Activated naive CD4-positive, alpha-beta T cell treated with anti-CD3 and anti-CD28 coated beads for 36 hours (primary cell): ENCODE data around the gene DLK1. TPM values are rescaled to one million over a fixed set of nuclear protein-coding genes. Genes with fewer than 3 reads are reported as not detected.

Experiments used
- CTCF ChIA-PET: fragments of 350-600 bp; sonication (Branson Sonifier 250); formaldehyde crosslinking; loops from one replicate; lab custom pipeline; 2021; ENCODE audit warnings: antibody characterized with exemption; lab: Charles Lee
- DNase-seq: peaks from one replicate; pipeline ENCODE4 v3.0.0-alpha.2; 2020
- H3K27ac Mint-ChIP-seq: one replicate; pipeline ENCODE4 v1.8.0; 2021; ENCODE audit warnings: mild to moderate bottlenecking, mixed read lengths
- H3K27me3 Mint-ChIP-seq: one replicate; pipeline ENCODE4 v1.8.0; 2021; ENCODE audit warnings: low read depth, mixed read lengths
- H3K36me3 Mint-ChIP-seq: one replicate; pipeline ENCODE4 v1.8.0; 2021; ENCODE audit warnings: low read depth, mixed read lengths
- H3K4me1 Mint-ChIP-seq: one replicate; pipeline ENCODE4 v1.8.0; 2021; ENCODE audit warnings: low read depth, mixed read lengths
- H3K4me3 Mint-ChIP-seq: one replicate; pipeline ENCODE4 v1.8.0; 2021; ENCODE audit warnings: mild to moderate bottlenecking, moderate library complexity, mixed read lengths
- H3K9me3 Mint-ChIP-seq: one replicate; pipeline ENCODE4 v1.8.0; 2021; ENCODE audit warnings: mixed read lengths
- intact Hi-C: fragments of 100-400 bp; cut with micrococcal nuclease; formaldehyde crosslinking; loops from one replicate; pipeline ENCODE4 v1.15.1; 2023
- total RNA-seq, 2 experiments: library from RNA; stranded (reverse); gene quantifications; one replicate each; pipeline ENCODE4 v1.2.3, GENCODE V29; 2021

The DLK1 gene
- total RNA-seq, 2 experiments from 2014 or later: not detected

GRCh38 chr14:100733152-100733850 is 6.6 kb downstream of the DLK1 start:
- H3K36me3 Mint-ChIP-seq: no peaks in the 10 kb centered on the region
- no peaks in the 10 kb centered on the region for H3K9me3 Mint-ChIP-seq
- intact Hi-C loops: no loop called here
- CTCF ChIA-PET: no interaction called here
- H3K4me1 Mint-ChIP-seq: no peaks in the 10 kb centered on the region
- no peak overlapping the region for H3K4me3 Mint-ChIP-seq
- no peak overlapping the region for H3K27ac Mint-ChIP-seq
- H3K27me3 Mint-ChIP-seq: peaks cover 17% of the 10 kb centered on the region
- no peak for DNase-seq

GRCh38 chr14:100734031-100734990 is 7.6 kb downstream of the DLK1 start:
- intact Hi-C loops: no loop called here
- DNase-seq: no peak
- H3K4me3 Mint-ChIP-seq: no peak overlapping the region
- no peaks in the 10 kb centered on the region for H3K36me3 Mint-ChIP-seq
- H3K27me3 Mint-ChIP-seq: peaks cover 9% of the 10 kb centered on the region
- no peak overlapping the region for H3K27ac Mint-ChIP-seq
- CTCF ChIA-PET: no interaction called here
- no peaks in the 10 kb centered on the region for H3K4me1 Mint-ChIP-seq
- H3K9me3 Mint-ChIP-seq: no peaks in the 10 kb centered on the region

GRCh38 chr14:100735271-100735670 is 8.6 kb downstream of the DLK1 start:
- Mint-ChIP-seq H3K9me3 (no peaks in the 10 kb centered on the region), H3K4me3 (no peak overlapping the region), H3K27ac (no peak overlapping the region), H3K4me1 (no peaks in the 10 kb centered on the region), H3K27me3 (peaks cover 3% of the 10 kb centered on the region), H3K36me3 (no peaks in the 10 kb centered on the region)
- CTCF ChIA-PET: no interaction called here
- no peak for DNase-seq
- intact Hi-C loops: no loop called here

GRCh38 chr14:100736269-100737180 is 9.8 kb downstream of the DLK1 start:
- H3K27me3 Mint-ChIP-seq: peaks cover 3% of the 10 kb centered on the region

GRCh38 chr14:100737526-100737925 is 10.8 kb downstream of the DLK1 start:
- H3K27me3 Mint-ChIP-seq: peaks cover 3% of the 10 kb centered on the region
- CTCF ChIA-PET: no interaction called here
- H3K4me1 Mint-ChIP-seq: no peaks in the 10 kb centered on the region
- H3K27ac Mint-ChIP-seq: no peak overlapping the region
- H3K4me3 Mint-ChIP-seq: no peak overlapping the region
- DNase-seq: no peak
- intact Hi-C loops: no loop called here
- peaks cover 1% of the 10 kb centered on the region for H3K9me3 Mint-ChIP-seq
- H3K36me3 Mint-ChIP-seq: no peaks in the 10 kb centered on the region

More at GRCh38 chr14:100736269-100737180, 9.8 kb downstream of the DLK1 start:
- no peaks in the 10 kb centered on the region for H3K4me1 Mint-ChIP-seq
- no peak overlapping the region for H3K27ac Mint-ChIP-seq
- DNase-seq: no peak
- intact Hi-C loops: no loop called here
- no peaks in the 10 kb centered on the region for H3K36me3 Mint-ChIP-seq
- CTCF ChIA-PET: no interaction called here
- no peak overlapping the region for H3K4me3 Mint-ChIP-seq
- H3K9me3 Mint-ChIP-seq: peaks cover 1% of the 10 kb centered on the region

- Mint-ChIP-seq H3K4me3 (no peak overlapping the region), H3K36me3 (no peaks in the 10 kb centered on the region), H3K4me1 (no peaks in the 10 kb centered on the region), H3K27me3 (peaks cover 3% of the 10 kb centered on the region), H3K27ac (no peak overlapping the region), H3K9me3 (peaks cover 1% of the 10 kb centered on the region)
- intact Hi-C loops: no loop called here
- DNase-seq: no peak
- CTCF ChIA-PET: no interaction called here
These were observed 11.6 kb downstream of the DLK1 start for GRCh38 chr14:100738269-100738691.

- no peaks in the 10 kb centered on the region for H3K36me3 Mint-ChIP-seq
- peaks cover 3% of the 10 kb centered on the region for H3K27me3 Mint-ChIP-seq
- no peak for DNase-seq
- H3K27ac Mint-ChIP-seq: no peak overlapping the region
- CTCF ChIA-PET: no interaction called here
- peaks cover 1% of the 10 kb centered on the region for H3K9me3 Mint-ChIP-seq
- H3K4me3 Mint-ChIP-seq: no peak overlapping the region
- no peaks in the 10 kb centered on the region for H3K4me1 Mint-ChIP-seq
- intact Hi-C loops: no loop called here
These were observed 12.0 kb downstream of the DLK1 start for GRCh38 chr14:100738704-100739131.

GRCh38 chr14:100739306-100739705 is 12.6 kb downstream of the DLK1 start:
- no peak overlapping the region for H3K27ac Mint-ChIP-seq
- DNase-seq: no peak
- H3K4me1 Mint-ChIP-seq: no peaks in the 10 kb centered on the region
- peaks cover 1% of the 10 kb centered on the region for H3K9me3 Mint-ChIP-seq
- intact Hi-C loops: no loop called here
- CTCF ChIA-PET: no interaction called here
- H3K4me3 Mint-ChIP-seq: no peak overlapping the region
- no peaks in the 10 kb centered on the region for H3K36me3 Mint-ChIP-seq
- peaks cover 3% of the 10 kb centered on the region for H3K27me3 Mint-ChIP-seq

- no peak overlapping the region for H3K27ac Mint-ChIP-seq
- CTCF ChIA-PET: no interaction called here
- no peak for DNase-seq
- H3K27me3 Mint-ChIP-seq: peaks cover 3% of the 10 kb centered on the region
- no peaks in the 10 kb centered on the region for H3K36me3 Mint-ChIP-seq
- peaks cover 1% of the 10 kb centered on the region for H3K9me3 Mint-ChIP-seq
- intact Hi-C loops: no loop called here
- no peaks in the 10 kb centered on the region for H3K4me1 Mint-ChIP-seq
- no peak overlapping the region for H3K4me3 Mint-ChIP-seq
These were observed 13.6 kb downstream of the DLK1 start for GRCh38 chr14:100740196-100740825.

- CTCF ChIA-PET: no interaction called here
- H3K36me3 Mint-ChIP-seq: no peaks in the 10 kb centered on the region
- no peak for DNase-seq
- H3K4me3 Mint-ChIP-seq: no peak overlapping the region
- intact Hi-C loops: no loop called here
- H3K27me3 Mint-ChIP-seq: peaks cover 3% of the 10 kb centered on the region
- H3K4me1 Mint-ChIP-seq: no peaks in the 10 kb centered on the region
- H3K27ac Mint-ChIP-seq: no peak overlapping the region
- H3K9me3 Mint-ChIP-seq: peaks cover 1% of the 10 kb centered on the region
These were observed 14.2 kb downstream of the DLK1 start for GRCh38 chr14:100740929-100741328.

- peaks cover 1% of the 10 kb centered on the region for H3K9me3 Mint-ChIP-seq
- no peak for DNase-seq
- H3K36me3 Mint-ChIP-seq: no peaks in the 10 kb centered on the region
- H3K27ac Mint-ChIP-seq: no peak overlapping the region
- no peaks in the 10 kb centered on the region for H3K27me3 Mint-ChIP-seq
- no peak overlapping the region for H3K4me3 Mint-ChIP-seq
- no peaks in the 10 kb centered on the region for H3K4me1 Mint-ChIP-seq
- CTCF ChIA-PET: no interaction called here
- intact Hi-C loops: no loop called here
These were observed 15.3 kb downstream of the DLK1 start for GRCh38 chr14:100741966-100742365.
